NCI-H2227 (cell line): ENCODE data around the gene LVRN.
"Not testable (repeated sequence)": the region's sequence is repeated elsewhere in the genome, so short reads cannot be mapped to it uniquely, and the experiment has no call there.

ENCODE experiments used
- DNase-seq: peaks from one replicate; lab custom pipeline; 2025; ENCODE audit not compliant: unreplicated experiment; lab: John Stamatoyannopoulos, UW

Gene LVRN, protein sequence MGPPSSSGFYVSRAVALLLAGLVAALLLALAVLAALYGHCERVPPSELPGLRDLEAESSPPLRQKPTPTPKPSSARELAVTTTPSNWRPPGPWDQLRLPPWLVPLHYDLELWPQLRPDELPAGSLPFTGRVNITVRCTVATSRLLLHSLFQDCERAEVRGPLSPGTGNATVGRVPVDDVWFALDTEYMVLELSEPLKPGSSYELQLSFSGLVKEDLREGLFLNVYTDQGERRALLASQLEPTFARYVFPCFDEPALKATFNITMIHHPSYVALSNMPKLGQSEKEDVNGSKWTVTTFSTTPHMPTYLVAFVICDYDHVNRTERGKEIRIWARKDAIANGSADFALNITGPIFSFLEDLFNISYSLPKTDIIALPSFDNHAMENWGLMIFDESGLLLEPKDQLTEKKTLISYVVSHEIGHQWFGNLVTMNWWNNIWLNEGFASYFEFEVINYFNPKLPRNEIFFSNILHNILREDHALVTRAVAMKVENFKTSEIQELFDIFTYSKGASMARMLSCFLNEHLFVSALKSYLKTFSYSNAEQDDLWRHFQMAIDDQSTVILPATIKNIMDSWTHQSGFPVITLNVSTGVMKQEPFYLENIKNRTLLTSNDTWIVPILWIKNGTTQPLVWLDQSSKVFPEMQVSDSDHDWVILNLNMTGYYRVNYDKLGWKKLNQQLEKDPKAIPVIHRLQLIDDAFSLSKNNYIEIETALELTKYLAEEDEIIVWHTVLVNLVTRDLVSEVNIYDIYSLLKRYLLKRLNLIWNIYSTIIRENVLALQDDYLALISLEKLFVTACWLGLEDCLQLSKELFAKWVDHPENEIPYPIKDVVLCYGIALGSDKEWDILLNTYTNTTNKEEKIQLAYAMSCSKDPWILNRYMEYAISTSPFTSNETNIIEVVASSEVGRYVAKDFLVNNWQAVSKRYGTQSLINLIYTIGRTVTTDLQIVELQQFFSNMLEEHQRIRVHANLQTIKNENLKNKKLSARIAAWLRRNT

DNA sequence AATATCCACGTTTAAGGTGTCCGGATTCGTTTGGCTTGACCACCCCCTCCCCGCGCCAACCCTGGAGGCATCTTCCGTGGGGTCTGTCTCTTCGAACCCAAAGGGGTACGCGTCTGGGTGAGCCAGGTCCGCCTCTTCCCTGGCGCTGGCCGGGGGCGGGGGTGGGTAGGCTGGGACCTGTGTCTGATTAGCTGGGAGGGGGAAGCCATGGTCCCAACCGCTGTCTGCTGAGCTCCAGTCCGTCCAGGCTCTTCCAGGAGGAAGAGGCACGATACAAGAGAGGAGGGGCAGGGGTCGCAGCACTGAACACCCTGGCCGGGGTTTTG is at the start of gene LVRN:
TSS of gene LVRN (plus strand) at position 237 of the 326 bp plus-strand sequence. CDS start 143 bp downstream, outside the sequence.
- DNase-seq: no peak

GRCh38 chr5:115913623-115914400 is 48.5 kb upstream of the LVRN start:
- not testable (repeated sequence) for DNase-seq

DNA sequence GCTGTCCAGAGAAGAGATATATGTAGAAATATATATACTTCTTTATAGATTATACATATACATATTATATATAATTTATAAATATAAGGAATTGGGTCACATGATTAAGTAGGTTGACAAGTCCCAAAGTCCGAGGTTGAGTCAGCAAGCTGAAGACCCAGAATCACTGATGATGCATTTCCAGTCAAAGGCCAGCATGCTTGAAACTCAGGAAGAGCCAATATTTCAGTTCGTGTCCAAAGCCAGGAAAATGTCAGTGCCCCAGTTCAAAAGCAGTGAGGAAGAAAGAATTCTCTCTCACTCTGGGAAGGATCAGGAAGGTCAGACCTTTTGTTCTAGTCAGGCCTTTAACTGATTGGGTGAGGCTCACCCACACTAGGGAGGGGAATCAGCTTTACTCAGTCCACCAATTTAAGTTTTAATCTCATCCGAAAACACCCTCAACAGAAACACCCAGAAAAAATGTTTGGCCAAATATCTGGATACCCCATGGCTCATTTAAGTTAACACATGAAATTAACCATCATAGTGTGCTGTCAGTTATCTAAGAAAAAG is 42.0 kb upstream of the LVRN start:
- no peak for DNase-seq

DNA sequence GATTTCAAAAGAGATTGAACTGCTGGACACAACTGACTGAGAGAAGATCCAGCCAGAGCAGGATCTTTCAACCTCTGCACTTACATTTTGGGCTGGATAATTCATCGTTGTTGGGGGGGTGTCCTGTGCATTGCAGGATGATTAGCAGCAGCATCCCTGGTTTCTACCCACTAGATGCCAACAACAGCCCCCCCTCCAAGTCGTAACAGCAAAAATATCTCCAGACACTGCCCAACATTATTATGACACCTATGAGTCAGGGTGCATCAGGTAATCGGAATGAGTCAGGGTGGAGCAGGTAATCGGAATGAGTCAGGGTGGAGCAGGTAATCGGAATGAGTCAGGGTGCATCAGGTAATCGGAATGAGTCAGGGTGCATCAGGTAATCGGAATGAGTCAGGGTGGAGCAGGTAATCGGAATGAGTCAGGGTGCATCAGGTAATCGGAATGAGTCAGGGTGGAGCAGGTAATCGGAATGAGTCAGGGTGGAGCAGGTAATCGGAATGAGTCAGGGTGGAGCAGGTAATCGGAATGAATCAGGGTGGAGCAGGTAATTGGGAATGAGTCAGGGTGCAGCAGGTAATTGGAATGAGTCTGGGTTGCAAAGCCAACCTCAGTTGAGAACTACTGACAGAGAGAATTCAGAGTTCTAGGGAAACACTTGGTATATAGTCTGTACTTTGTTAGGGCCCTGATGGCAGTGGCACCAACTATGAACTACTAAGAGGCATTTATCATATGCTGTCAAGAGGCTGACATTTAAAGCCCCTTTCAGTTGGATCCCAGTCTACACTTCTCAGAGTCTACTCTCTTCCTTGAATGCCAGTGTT is 33.5 kb upstream of the LVRN start:
- not testable (repeated sequence) for DNase-seq

DNA sequence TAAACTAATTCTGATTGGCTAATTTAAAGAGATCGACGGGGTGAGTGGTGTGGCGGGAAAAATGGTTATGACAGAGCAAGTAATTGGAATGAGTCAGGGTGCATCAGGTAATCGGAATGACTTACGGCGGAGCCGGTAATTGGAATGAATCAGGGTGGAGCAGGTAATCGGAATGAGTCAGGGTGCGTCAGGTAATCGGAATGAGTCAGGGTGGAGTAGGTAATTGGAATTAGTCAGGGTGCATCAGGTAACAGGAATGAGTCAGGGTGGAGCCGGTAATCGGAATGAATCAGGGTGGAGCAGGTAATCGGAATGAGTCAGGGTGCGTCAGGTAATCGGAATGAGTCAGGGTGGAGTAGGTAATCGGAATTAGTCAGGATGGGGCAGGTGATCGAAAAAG is 32.1 kb upstream of the LVRN start:
- peak; percentile 34 for DNase-seq

- DNase-seq: no peak
Observed at GRCh38 chr5:115930630-115931337, 31.5 kb upstream of the LVRN start.

DNA sequence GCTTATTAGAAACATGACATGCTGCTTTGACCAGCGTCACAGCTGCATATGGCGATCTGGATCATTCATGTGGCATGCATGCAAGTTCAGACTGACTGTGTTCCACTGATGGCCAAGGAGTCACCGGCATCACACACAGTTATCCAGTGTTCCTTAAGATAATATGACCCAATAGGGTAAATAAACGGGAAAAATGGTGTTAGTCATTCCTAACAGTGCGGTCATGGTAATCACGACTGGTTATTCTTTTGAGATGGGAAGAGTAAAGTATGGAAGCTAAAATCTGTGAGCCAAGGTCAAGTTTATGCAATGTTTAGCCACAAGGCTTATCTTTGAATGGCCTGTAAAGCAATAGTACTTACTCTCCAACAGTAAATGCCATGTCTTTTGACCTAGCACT is 29.3 kb upstream of the LVRN start:
- DNase-seq: no peak

GRCh38 chr5:115934388-115934974 is 27.8 kb upstream of the LVRN start:
- no peak for DNase-seq

GRCh38 chr5:115936031-115936430 is 26.2 kb upstream of the LVRN start:
- DNase-seq: no peak

DNA sequence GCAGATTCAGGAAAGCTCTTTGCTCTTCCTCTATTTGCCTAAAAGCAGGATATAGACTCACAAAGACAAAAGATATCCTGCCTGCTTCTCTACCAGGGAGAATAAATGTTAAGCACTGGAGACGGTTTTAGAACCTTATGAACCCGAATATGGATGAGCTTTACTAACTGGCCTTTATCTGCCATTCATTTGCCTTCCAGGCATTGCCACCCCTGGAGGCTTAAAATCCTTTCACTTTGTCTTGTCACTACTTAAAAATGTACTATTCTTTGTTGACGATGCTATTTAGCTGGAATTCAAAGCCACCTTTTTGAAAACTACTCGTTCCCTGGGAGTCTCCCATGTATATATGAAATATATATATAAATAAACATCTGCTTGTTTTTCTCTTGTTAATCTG is 23.2 kb upstream of the LVRN start:
- DNase-seq: no peak

DNA sequence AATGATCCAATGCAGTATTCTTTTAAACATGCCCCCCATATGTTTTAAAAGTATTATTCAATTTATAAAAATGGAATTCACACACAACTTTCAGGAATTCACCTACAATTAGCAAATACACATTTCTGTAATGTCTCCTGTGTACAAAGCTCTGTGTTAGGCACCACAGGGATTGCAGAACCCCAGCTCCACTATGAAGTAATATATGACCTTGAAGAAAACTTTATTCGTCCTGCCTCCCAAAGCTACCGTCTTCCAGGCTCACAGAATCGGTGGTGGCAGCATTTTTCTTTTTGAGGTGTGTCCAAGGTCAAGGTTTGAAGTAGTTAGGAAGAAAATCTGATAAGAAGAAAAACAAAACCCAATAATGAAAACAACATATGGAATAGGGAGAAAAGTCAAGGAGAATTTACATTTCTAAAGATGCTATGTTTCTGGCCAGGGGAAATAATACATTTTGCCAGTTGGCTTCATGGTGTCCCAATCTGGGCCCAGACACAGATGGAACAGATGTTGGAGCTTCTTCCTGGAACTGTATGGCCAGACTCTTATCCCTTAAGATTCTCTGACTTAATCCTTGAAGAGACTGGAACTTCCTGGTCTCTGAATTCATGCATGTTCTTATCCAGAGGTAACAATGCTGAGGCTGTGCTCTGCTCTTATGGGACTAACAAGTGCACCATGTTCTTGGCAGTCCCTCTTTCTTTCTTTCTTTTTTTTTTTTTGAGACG is 22.0 kb upstream of the LVRN start:
- DNase-seq: no peak

DNA sequence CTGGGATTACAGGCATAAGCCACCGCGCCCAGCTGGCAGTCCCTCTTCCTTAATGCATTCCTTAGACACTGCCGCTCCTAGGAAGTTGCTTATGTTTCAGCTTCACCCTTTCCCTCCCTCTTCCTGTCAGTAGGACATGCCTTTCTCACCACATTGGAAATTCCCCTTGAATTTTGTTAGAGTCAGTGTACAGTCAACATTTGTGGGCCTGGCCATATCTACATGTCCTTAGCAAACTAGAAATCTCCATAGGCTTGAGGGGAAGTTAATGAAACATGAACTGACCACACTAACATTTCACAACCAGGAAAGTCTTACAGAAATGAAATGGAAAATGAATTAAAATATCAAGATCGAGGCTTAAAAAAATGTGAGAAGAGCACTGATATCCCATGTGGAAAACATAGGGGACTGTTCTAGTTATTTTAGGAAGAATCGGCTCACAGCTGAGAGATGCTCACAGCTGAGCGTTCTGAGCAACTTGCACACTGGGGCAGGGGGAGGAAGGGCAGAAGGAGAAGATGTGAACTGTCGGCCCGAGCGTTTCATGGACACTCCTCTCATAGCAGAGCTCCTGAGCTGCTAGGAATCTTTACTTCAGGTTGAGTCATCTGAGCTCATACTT is 21.1 kb upstream of the LVRN start:
- no peak for DNase-seq

DNA sequence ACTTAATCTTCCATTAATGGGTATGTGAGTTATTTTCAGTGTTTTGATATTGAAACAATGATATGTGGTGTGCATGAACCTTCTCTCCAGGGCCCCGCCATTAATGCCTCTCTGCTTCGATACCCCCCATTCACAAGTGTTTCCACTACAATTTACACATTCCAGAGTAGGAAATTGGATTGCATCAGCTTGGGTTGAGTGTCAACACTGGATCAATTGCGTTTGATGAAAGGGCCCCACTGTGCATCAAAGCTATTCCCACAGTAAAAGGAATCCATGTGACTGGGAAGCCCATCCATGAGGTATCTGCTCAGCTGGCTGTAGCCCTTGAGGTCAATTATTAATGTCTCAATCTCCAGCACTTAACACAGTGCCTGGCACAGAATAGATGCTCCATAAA is 17.8 kb upstream of the LVRN start:
- no peak for DNase-seq

GRCh38 chr5:115946655-115947054 is 15.6 kb upstream of the LVRN start:
- DNase-seq: no peak

GRCh38 chr5:115947260-115947659 is 15.0 kb upstream of the LVRN start:
- DNase-seq: no peak

GRCh38 chr5:115948091-115948534 is 14.2 kb upstream of the LVRN start:
- no peak for DNase-seq

- no peak for DNase-seq
Observed at GRCh38 chr5:115949096-115949495, 13.2 kb upstream of the LVRN start.

DNA sequence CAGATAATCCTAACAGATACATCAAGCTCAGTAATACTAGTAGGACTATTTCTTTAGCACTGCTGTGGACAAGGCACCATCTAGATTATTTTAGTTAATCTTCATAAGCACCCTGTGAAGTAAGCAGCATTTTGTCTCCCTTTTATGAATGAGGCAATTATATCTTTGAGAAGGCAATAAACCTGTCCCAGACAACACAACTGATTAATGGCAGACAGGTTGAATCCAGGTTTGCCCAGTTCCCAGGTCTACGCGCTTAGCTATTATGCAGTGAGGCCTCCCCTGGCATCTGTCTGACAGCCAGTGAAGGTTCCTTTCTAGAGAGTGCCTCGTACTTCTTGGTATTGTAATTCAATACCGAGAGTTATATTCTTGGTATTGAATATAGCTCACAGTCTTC is 9.7 kb upstream of the LVRN start:
- no peak for DNase-seq
